Nephron (organoid): ENCODE results near the gene PDE6B.
A peak's percentile ranks its signal among the peaks of the same experiment; 100 is the strongest.
"Not testable (repeated sequence)": the region's sequence is repeated elsewhere in the genome, so short reads cannot be mapped to it uniquely, and the experiment has no call there.

Experiments
- H3K27ac Mint-ChIP-seq, 3 experiments: 2 replicates each; pipeline ENCODE4 v1.8.0; 2020; ENCODE audit warnings: mixed read lengths in 3 of 3, mild to moderate bottlenecking in 2 of 3, moderate library complexity in 1 of 3
- H3K27me3 Mint-ChIP-seq: 2 replicates; pipeline ENCODE4 v1.8.0; 2021; ENCODE audit warnings: low read depth, mild to moderate bottlenecking, moderate library complexity, mixed read lengths
- H3K36me3 Mint-ChIP-seq: 2 replicates; pipeline ENCODE4 v1.8.0; 2020; ENCODE audit warnings: low read depth, mixed read lengths
- H3K4me1 Mint-ChIP-seq: 2 replicates; pipeline ENCODE4 v1.8.0; 2020; ENCODE audit warnings: mixed read lengths
- H3K4me3 Mint-ChIP-seq, 3 experiments: 2 replicates each; pipeline ENCODE4 v1.8.0; 2020; ENCODE audit warnings: mild to moderate bottlenecking in 3 of 3, mixed read lengths in 3 of 3, moderate library complexity in 2 of 3
- H3K9me3 Mint-ChIP-seq: 2 replicates; pipeline ENCODE4 v1.8.0; 2020; ENCODE audit warnings: mixed read lengths
- CTCF ChIP-seq, 3 experiments: fragments of 200-600 bp; sonication (generic); IDR thresholded peaks; one replicate each; pipeline ENCODE4 v1.5.0; 2021; ENCODE audit warnings: antibody characterized with exemption in 3 of 3; ENCODE audit not compliant: unreplicated experiment in 3 of 3

The PDE6B gene

GRCh38 chr4:704971-705277 is 79.6 kb downstream of the PDE6B start:
- Mint-ChIP-seq H3K4me3 (peak overlapping the region; percentile 76 to 83 (median 83)), H3K9me3 (no peaks in the 10 kb centered on the region), H3K36me3 (peaks cover 15% of the 10 kb centered on the region), H3K27ac (no peak overlapping the region), H3K4me1 (peaks cover 20% of the 10 kb centered on the region), H3K27me3 (peaks cover 9% of the 10 kb centered on the region)
- TF ChIP-seq CTCF (IDR thresholded peaks at IDR 0.05; ENCODE audit: unreplicated experiment in 3 of 3), result no peak

GRCh38 chr4:705278-706082 is 80.1 kb downstream of the PDE6B start, which contains the start of gene PCGF3:
PCGF3 (plus strand) TSS chr4:705832; CDS start chr4:733681, 27,849 bp downstream.
- H3K27me3 Mint-ChIP-seq, result peaks cover 9% of the 10 kb centered on the region
- peaks cover 21% of the 10 kb centered on the region for H3K36me3 Mint-ChIP-seq
- H3K9me3 Mint-ChIP-seq, result no peaks in the 10 kb centered on the region
- peak within 1 kb of the TSS in 1 of 3 experiments; percentile 49 for H3K27ac Mint-ChIP-seq
- H3K4me1 Mint-ChIP-seq, result peaks cover 25% of the 10 kb centered on the region
- no peak for TF ChIP-seq CTCF (IDR thresholded peaks at IDR 0.05; ENCODE audit: unreplicated experiment in 3 of 3)
- peak within 1 kb of the TSS; percentile 76 to 83 (median 83) for H3K4me3 Mint-ChIP-seq

- Mint-ChIP-seq H3K4me1 (peaks cover 27% of the 10 kb centered on the region), H3K4me3 (peak overlapping the region; percentile 43 to 61 (median 51)), H3K36me3 (peaks cover 28% of the 10 kb centered on the region)
- not testable (repeated sequence) for H3K27me3 Mint-ChIP-seq, H3K9me3 Mint-ChIP-seq, H3K27ac Mint-ChIP-seq
These were observed 80.8 kb downstream of the PDE6B start for GRCh38 chr4:706083-706633.

GRCh38 chr4:706834-707598 is 81.6 kb downstream of the PDE6B start:
- peak overlapping the region; percentile 54 to 66 (median 55) for H3K4me3 Mint-ChIP-seq
- H3K4me1 Mint-ChIP-seq, result peaks cover 27% of the 10 kb centered on the region
- no peaks in the 10 kb centered on the region for H3K9me3 Mint-ChIP-seq
- H3K27ac Mint-ChIP-seq, result no peak overlapping the region
- H3K27me3 Mint-ChIP-seq, result peaks cover 5% of the 10 kb centered on the region
- no peak for TF ChIP-seq CTCF (IDR thresholded peaks at IDR 0.05; ENCODE audit: unreplicated experiment in 3 of 3)
- peaks cover 28% of the 10 kb centered on the region for H3K36me3 Mint-ChIP-seq

GRCh38 chr4:707929-708630 is 82.7 kb downstream of the PDE6B start:
- H3K27me3 Mint-ChIP-seq, result no peaks in the 10 kb centered on the region
- H3K4me1 Mint-ChIP-seq, result peaks cover 27% of the 10 kb centered on the region
- H3K9me3 Mint-ChIP-seq, result no peaks in the 10 kb centered on the region
- H3K27ac Mint-ChIP-seq, result no peak overlapping the region
- H3K36me3 Mint-ChIP-seq, result peaks cover 31% of the 10 kb centered on the region
- peak overlapping the region; percentile 60 to 77 (median 76) for H3K4me3 Mint-ChIP-seq
- TF ChIP-seq CTCF (IDR thresholded peaks at IDR 0.05; ENCODE audit: unreplicated experiment in 3 of 3), result no peak

- Mint-ChIP-seq H3K27me3 (no peaks in the 10 kb centered on the region), H3K9me3 (no peaks in the 10 kb centered on the region), H3K36me3 (peaks cover 31% of the 10 kb centered on the region), H3K27ac (peak overlapping the region in 2 of 3 experiments; percentile 70 to 71), H3K4me3 (peak overlapping the region; percentile 59 to 80 (median 73)), H3K4me1 (peaks cover 27% of the 10 kb centered on the region)
- TF ChIP-seq CTCF (IDR thresholded peaks at IDR 0.05; ENCODE audit: unreplicated experiment in 3 of 3), result no peak
These were observed 83.2 kb downstream of the PDE6B start for GRCh38 chr4:708631-708933.
